ENCODE measurements around the gene PALD1. TPM values are rescaled to one million over a fixed set of nuclear protein-coding genes. Genes with fewer than 3 reads are reported as not detected.
"Not testable (repeated sequence)": the region's sequence is repeated elsewhere in the genome, so short reads cannot be mapped to it uniquely, and the experiment has no call there.

PALD1 gene
- total RNA-seq, 1 experiment from 2014 or later, result 33.1 TPM

- no peak for DNase-seq (ENCODE audit: low read depth, low spot score)
- no TSS peak for BruUV-seq (replicated peaks)
- Histone ChIP-seq H3K4me3 (replicated peaks in 1 of 2; ENCODE audit: low read depth in 1 of 2, low read length in 2 of 2) (no peak overlapping the region), H3K4me1 (ENCODE audit: control insufficient read depth in 1 of 2, insufficient read depth in 2 of 2, low read length in 2 of 2) (peaks cover 7 to 20% of the 10 kb centered on the region in 2 experiments; a peak in 3 of 4 replicates), H4K20me1 (ENCODE audit: insufficient read depth) (no peaks in the 10 kb centered on the region), H3K9me3 (ENCODE audit: control insufficient read depth in 1 of 2, insufficient read depth in 1 of 2, low read depth in 1 of 2, low read length in 2 of 2) (no peaks in the 10 kb centered on the region), H3K36me3 (ENCODE audit: control insufficient read depth in 1 of 2, insufficient read depth in 2 of 2, low read length in 2 of 2) (peaks cover 4 to 23% of the 10 kb centered on the region in 2 experiments; a peak in 3 of 4 replicates), H3K9me2 (ENCODE audit: insufficient read depth) (no peaks in the 10 kb centered on the region), H3K27ac (ENCODE audit: low read depth, low read length) (no peak overlapping the region), H3K79me2 (ENCODE audit: insufficient read depth, low read length) (peaks cover 90% of the 10 kb centered on the region), H3K27me3 (ENCODE audit: insufficient read depth, low read length) (no peaks in the 10 kb centered on the region), H2AFZ (ENCODE audit: low read depth, low read length, poor library complexity, severe bottlenecking) (no peak overlapping the region), H3K4me2 (ENCODE audit: low read length) (no peak overlapping the region), H3K9ac (ENCODE audit: low read length) (no peak overlapping the region)
- ChIA-PET RAD21 (ENCODE audit: low non-redundant PET in 1 of 2, low total read pairs in 2 of 2, uncharacterized antibody in 2 of 2, unreplicated experiment in 2 of 2) (no interaction called here), CTCF (no interaction called here), POLR2A (no interaction called here)
- ATAC-seq, result no peak
- intact Hi-C loops (cut with micrococcal nuclease), result no loop called here
- TF ChIP-seq RAD21 (IDR thresholded peaks at IDR 0.05; ENCODE audit: low read depth) (no peak), EGR1 (IDR thresholded peaks at IDR 0.05; ENCODE audit: low read depth) (no peak), POLR2A (IDR thresholded peaks at IDR 0.05; ENCODE audit: borderline replicate concordance, extremely low read depth, insufficient read depth, insufficient read length) (no peak), ZFX (IDR thresholded peaks at IDR 0.05) (no peak), EZH2phosphoT487 (IDR thresholded peaks at IDR 0.05; ENCODE audit: borderline replicate concordance) (no peak), ZNF274 (IDR thresholded peaks at IDR 0.05; ENCODE audit: low read depth, low read length) (no peak), POLR2AphosphoS5 (IDR thresholded peaks at IDR 0.05; ENCODE audit: low read depth, low read length) (no peak), ATF3 (IDR thresholded peaks at IDR 0.05) (no peak), CTCF (IDR thresholded peaks at IDR 0.05 in 2 of 3, conservative IDR thresholded peaks at IDR 0.05 in 1 of 3; ENCODE audit: borderline replicate concordance in 1 of 3, insufficient read depth in 1 of 3, low read depth in 2 of 3, low read length in 2 of 3) (no peak)
These were observed 4.6 kb downstream of the PALD1 start for GRCh38 chr10:70482982-70483760.

GRCh38 chr10:70483872-70484271 is 5.3 kb downstream of the PALD1 start:
- H3K9me2 ChIP-seq (ENCODE audit: insufficient read depth); H3K4me2 ChIP-seq (ENCODE audit: low read length); CTCF ChIA-PET; RAD21 ChIA-PET (ENCODE audit: low non-redundant PET in 1 of 2, low total read pairs in 2 of 2, uncharacterized antibody in 2 of 2, unreplicated experiment in 2 of 2); H2AFZ ChIP-seq (ENCODE audit: low read depth, low read length, poor library complexity, severe bottlenecking); DNase-seq (ENCODE audit: low read depth, low spot score); H3K27ac ChIP-seq (ENCODE audit: low read depth, low read length); ATAC-seq; POLR2A ChIA-PET; H3K9ac ChIP-seq (ENCODE audit: low read length); H3K27me3 ChIP-seq (ENCODE audit: insufficient read depth, low read length); H3K9me3 ChIP-seq (ENCODE audit: control insufficient read depth in 1 of 2, insufficient read depth in 1 of 2, low read depth in 1 of 2, low read length in 2 of 2); intact Hi-C loops (cut with micrococcal nuclease); H3K4me3 ChIP-seq (replicated peaks in 1 of 2; ENCODE audit: low read depth in 1 of 2, low read length in 2 of 2); H4K20me1 ChIP-seq (ENCODE audit: insufficient read depth); BruUV-seq (replicated peaks): not testable (repeated sequence)
- H3K79me2 ChIP-seq (ENCODE audit: insufficient read depth, low read length), result peaks cover 96% of the 10 kb centered on the region
- H3K36me3 ChIP-seq (ENCODE audit: control insufficient read depth in 1 of 2, insufficient read depth in 2 of 2, low read length in 2 of 2), result peaks cover 4 to 23% of the 10 kb centered on the region in 2 experiments; a peak in 3 of 4 replicates
- H3K4me1 ChIP-seq (ENCODE audit: control insufficient read depth in 1 of 2, insufficient read depth in 2 of 2, low read length in 2 of 2), result peaks cover 7 to 18% of the 10 kb centered on the region in 2 experiments; a peak in 3 of 4 replicates

Data from HCT116 (cell line).